HEK293 (cell line): ENCODE measurements around the gene PDE4D.
A peak's percentile ranks its signal among the peaks of the same experiment; 100 is the strongest.

Experiments used
- CTCF ChIA-PET: fragments of 350-600 bp; formaldehyde crosslinking; extraction: SDS; loops from one replicate; lab custom pipeline; 2021; ENCODE audit warnings: antibody characterized with exemption; lab: Yijun Ruan, JAX
- POLR2A ChIA-PET: fragments of 300-600 bp; formaldehyde crosslinking; extraction: SDS; loops from one replicate; lab custom pipeline; 2020; ENCODE audit warnings: antibody characterized with exemption, inconsistent platforms; lab: Yijun Ruan, JAX
- H3K27ac ChIP-seq: fragments of 200-500 bp; sonication (Bioruptor generic); 2 replicates; pipeline ENCODE4 v1.5.1; 2014; ENCODE audit warnings: low read depth, low read length, control low read depth, inconsistent platforms; ENCODE audit errors: extremely low read depth
- H3K36me3 ChIP-seq, 2 experiments: fragments of 200-500 bp in 1 of 2; sonication (Bioruptor generic) in 1 of 2; 1 replicate in 1 of 2; 2 replicates in 1 of 2; pipeline ENCODE4 v1.5.1; 2014 to 2017; ENCODE audit warnings: inconsistent platforms in 2 of 2, low read length in 2 of 2; ENCODE audit not compliant: control insufficient read depth in 2 of 2, insufficient read depth in 1 of 2
- H3K4me1 ChIP-seq: fragments of 200-500 bp; sonication (Bioruptor generic); 2 replicates; pipeline ENCODE4 v1.5.1; 2014; ENCODE audit warnings: mild to moderate bottlenecking, low read length, inconsistent platforms; ENCODE audit not compliant: control insufficient read depth, insufficient read depth
- H3K4me3 ChIP-seq: 2 replicates; pipeline ENCODE4 v1.5.1; 2011; ENCODE audit warnings: low read depth, mild to moderate bottlenecking, control low read depth, low read length, moderate library complexity
- H3K9me3 ChIP-seq: fragments of 200-500 bp; sonication (Bioruptor generic); 2 replicates; pipeline ENCODE4 v1.5.1; 2014; ENCODE audit warnings: low read depth, low read length, inconsistent platforms; ENCODE audit not compliant: control insufficient read depth, insufficient read depth
- FEZF1 ChIP-seq: fragments of 450-650 bp; formaldehyde crosslinking; IDR thresholded peaks from 2 replicates; pipeline ENCODE4 v1.5.1; 2016; ENCODE audit warnings: missing biosample characterization, missing genetic modification characterization
- GLIS1 ChIP-seq: fragments of 450-650 bp; formaldehyde crosslinking; IDR thresholded peaks from 2 replicates; pipeline ENCODE4 v1.5.1; 2016; ENCODE audit warnings: missing biosample characterization, missing genetic modification characterization
- IKZF3 ChIP-seq: fragments of 450-650 bp; IDR thresholded peaks from 2 replicates; pipeline ENCODE4 v1.5.0; 2018; ENCODE audit warnings: missing biosample characterization, mild to moderate bottlenecking, missing genetic modification characterization, moderate library complexity
- OSR2 ChIP-seq: fragments of 450-650 bp; formaldehyde crosslinking; IDR thresholded peaks from 2 replicates; pipeline ENCODE4 v1.5.1; 2016; ENCODE audit warnings: missing biosample characterization, missing genetic modification characterization
- RBAK ChIP-seq: fragments of 450-650 bp; formaldehyde crosslinking; IDR thresholded peaks from 2 replicates; pipeline ENCODE4 v1.5.1; 2016; ENCODE audit warnings: missing biosample characterization, missing genetic modification characterization
- SCRT2 ChIP-seq: fragments of 450-650 bp; formaldehyde crosslinking; IDR thresholded peaks from 2 replicates; pipeline ENCODE4 v1.5.1; 2016; ENCODE audit warnings: missing biosample characterization, missing genetic modification characterization
- SP7 ChIP-seq: fragments of 450-650 bp; formaldehyde crosslinking; IDR thresholded peaks from 2 replicates; pipeline ENCODE4 v1.5.1; 2016; ENCODE audit warnings: missing biosample characterization, missing genetic modification characterization
- TRIM28 ChIP-seq: IDR thresholded peaks from 2 replicates; pipeline ENCODE4 v1.6.1; 2011; ENCODE audit warnings: low read length, control low read depth, borderline replicate concordance
- ZBTB17 ChIP-seq: fragments of 450-650 bp; formaldehyde crosslinking; IDR thresholded peaks from 2 replicates; pipeline ENCODE4 v1.5.1; 2016; ENCODE audit warnings: missing biosample characterization, missing genetic modification characterization
- ZNF2 ChIP-seq: fragments of 450-650 bp; formaldehyde crosslinking; IDR thresholded peaks from 2 replicates; pipeline ENCODE4 v1.5.1; 2016; ENCODE audit warnings: missing biosample characterization, missing genetic modification characterization
- ZNF239 ChIP-seq: fragments of 450-650 bp; formaldehyde crosslinking; IDR thresholded peaks from 2 replicates; pipeline ENCODE4 v1.5.1; 2016; ENCODE audit warnings: missing biosample characterization, missing genetic modification characterization
- ZNF302 ChIP-seq: fragments of 450-650 bp; formaldehyde crosslinking; IDR thresholded peaks from 2 replicates; pipeline ENCODE4 v1.5.1; 2016; ENCODE audit warnings: missing biosample characterization, missing genetic modification characterization, low read depth
- ZNF433 ChIP-seq: fragments of 450-650 bp; formaldehyde crosslinking; IDR thresholded peaks from 2 replicates; pipeline ENCODE4 v1.5.1; 2016; ENCODE audit warnings: missing biosample characterization, missing genetic modification characterization, low read depth
- ZNF501 ChIP-seq: fragments of 450-650 bp; formaldehyde crosslinking; IDR thresholded peaks from 2 replicates; pipeline ENCODE4 v1.5.1; 2016; ENCODE audit warnings: missing biosample characterization, missing genetic modification characterization
- ZNF549 ChIP-seq: fragments of 450-650 bp; IDR thresholded peaks from 2 replicates; pipeline ENCODE4 v1.5.1; 2018; ENCODE audit warnings: missing biosample characterization, missing genetic modification characterization, mild to moderate bottlenecking, inconsistent platforms, moderate library complexity
- ZNF596 ChIP-seq: fragments of 450-650 bp; IDR thresholded peaks from 2 replicates; pipeline ENCODE4 v1.5.0; 2018; ENCODE audit warnings: missing biosample characterization, mild to moderate bottlenecking, missing genetic modification characterization, moderate library complexity
- ZNF600 ChIP-seq: fragments of 450-650 bp; formaldehyde crosslinking; IDR thresholded peaks from 2 replicates; pipeline ENCODE4 v1.5.1; 2016; ENCODE audit warnings: missing biosample characterization, missing genetic modification characterization
- ZNF629 ChIP-seq: fragments of 450-650 bp; formaldehyde crosslinking; IDR thresholded peaks from 2 replicates; pipeline ENCODE4 v1.5.1; 2017; ENCODE audit warnings: missing biosample characterization, missing genetic modification characterization
- TF ChIP-seq, protein P1 (sequence below): fragments of 450-650 bp; formaldehyde crosslinking; IDR thresholded peaks from 2 replicates; pipeline ENCODE4 v1.5.1; 2017; ENCODE audit warnings: missing biosample characterization, missing genetic modification characterization
- TF ChIP-seq, protein P2 (sequence below): fragments of 450-650 bp; formaldehyde crosslinking; IDR thresholded peaks from 2 replicates; pipeline ENCODE4 v1.5.1; 2016; ENCODE audit warnings: missing biosample characterization, missing genetic modification characterization
- TF ChIP-seq, protein P3 (sequence below): fragments of 450-650 bp; formaldehyde crosslinking; conservative IDR thresholded peaks from 2 replicates; pipeline ENCODE4 v1.5.1; 2016; ENCODE audit warnings: low read depth, missing biosample characterization, missing genetic modification characterization
- TF ChIP-seq, protein P4 (sequence below): fragments of 450-650 bp; formaldehyde crosslinking; IDR thresholded peaks from 2 replicates; pipeline ENCODE4 v1.5.1; 2016; ENCODE audit warnings: missing biosample characterization, missing genetic modification characterization

The PDE4D gene

DNA sequence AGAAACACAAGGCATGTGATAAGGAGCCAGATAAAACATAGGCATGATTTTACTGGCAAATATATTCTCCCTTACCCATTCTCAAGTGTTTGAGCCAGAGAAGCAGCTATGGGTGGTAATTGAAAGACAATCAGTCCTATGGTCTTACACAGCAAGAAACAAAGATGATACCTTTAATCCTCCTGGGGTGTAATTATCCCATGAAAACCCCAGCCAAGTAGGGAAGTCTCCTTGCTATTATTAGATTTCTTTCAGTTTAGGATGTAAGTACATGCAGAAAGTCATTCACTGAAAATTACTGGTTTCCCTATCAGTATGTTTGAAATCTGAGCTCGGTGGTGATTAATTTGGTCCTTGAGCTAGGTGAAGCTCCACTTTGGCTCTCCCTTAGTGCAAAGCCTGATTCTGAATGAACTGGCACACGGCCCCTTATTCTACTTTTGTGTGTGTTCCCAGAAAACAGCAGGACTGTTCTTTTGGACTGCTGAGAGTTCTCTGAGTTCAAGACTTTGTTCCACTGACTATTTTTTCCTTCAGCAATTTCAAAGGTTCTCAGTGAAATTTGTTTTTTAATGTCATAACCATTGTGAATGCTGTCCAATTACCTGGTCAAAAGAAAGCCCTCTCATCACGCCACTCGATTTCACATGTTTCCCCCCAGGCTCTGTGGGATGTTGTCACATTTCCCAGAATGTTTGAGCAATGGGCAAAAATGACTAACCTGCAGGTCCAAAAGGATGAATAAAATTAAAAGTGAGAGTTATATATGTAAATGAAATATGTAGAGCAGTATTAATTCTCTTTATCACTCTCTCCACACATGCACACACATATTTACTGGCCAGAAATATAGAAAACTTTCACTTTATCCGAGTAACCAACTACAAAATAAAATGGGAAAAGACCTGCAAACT, 967.6 kb downstream of the PDE4D start (continued):
- TF ChIP-seq ZNF596 (tag by site-specific recombination) (no peak), ZNF549 (no peak)

DNA sequence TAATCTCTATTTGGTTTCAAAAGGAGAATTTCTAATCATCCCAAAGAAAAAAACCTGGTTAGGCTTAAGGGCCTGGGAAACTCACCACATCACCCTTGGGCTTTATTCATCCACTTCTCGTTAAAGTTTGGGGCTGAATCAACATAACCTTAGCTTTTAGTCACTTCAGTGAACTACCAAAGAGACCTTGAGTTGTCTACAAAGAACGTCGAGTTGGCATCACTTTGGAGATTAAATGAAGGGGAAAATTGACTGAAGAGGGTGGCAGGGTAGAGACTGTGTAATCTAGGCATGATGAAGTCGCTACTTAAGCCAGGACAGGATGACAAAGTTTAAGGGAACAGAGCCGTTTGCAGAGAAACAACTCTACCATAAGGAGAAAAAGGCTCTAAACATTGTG, 969.2 kb downstream of the PDE4D start:
- H3K36me3 ChIP-seq: no peaks in the 10 kb centered on the region
- no peak overlapping the region for H3K4me3 ChIP-seq
- POLR2A ChIA-PET: no interaction called here
- CTCF ChIA-PET: interaction anchor here (0.6 kb wide), 1 partner anchor 250 kb away, joined by 4 read pairs; no protein-coding TSS in a partner anchor
- H3K4me1 ChIP-seq: peaks cover 6% of the 10 kb centered on the region
- no peak overlapping the region for H3K27ac ChIP-seq
- peak; percentile 59 for TF ChIP-seq GLIS1 (tag by site-specific recombination)
- no peak for TF ChIP-seq ZNF501 (tag by site-specific recombination)
- peak; percentile 34; the same call in 1 of the 2 replicates for TF ChIP-seq FEZF1 (tag by site-specific recombination)
- TF ChIP-seq ZNF433 (tag by site-specific recombination): no peak
- no peak for TF ChIP-seq ZNF239 (tag by site-specific recombination)
- TF ChIP-seq SP7: peak; percentile 77
- TF ChIP-seq ZNF600 (tag by site-specific recombination): peak; percentile 52; the same call in 1 of the 2 replicates
- TF ChIP-seq, protein P1, sequence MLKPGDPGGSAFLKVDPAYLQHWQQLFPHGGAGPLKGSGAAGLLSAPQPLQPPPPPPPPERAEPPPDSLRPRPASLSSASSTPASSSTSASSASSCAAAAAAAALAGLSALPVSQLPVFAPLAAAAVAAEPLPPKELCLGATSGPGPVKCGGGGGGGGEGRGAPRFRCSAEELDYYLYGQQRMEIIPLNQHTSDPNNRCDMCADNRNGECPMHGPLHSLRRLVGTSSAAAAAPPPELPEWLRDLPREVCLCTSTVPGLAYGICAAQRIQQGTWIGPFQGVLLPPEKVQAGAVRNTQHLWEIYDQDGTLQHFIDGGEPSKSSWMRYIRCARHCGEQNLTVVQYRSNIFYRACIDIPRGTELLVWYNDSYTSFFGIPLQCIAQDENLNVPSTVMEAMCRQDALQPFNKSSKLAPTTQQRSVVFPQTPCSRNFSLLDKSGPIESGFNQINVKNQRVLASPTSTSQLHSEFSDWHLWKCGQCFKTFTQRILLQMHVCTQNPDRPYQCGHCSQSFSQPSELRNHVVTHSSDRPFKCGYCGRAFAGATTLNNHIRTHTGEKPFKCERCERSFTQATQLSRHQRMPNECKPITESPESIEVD (tag by site-specific recombination): peak; percentile 76
- peak; percentile 39; the same call in 1 of the 2 replicates for TF ChIP-seq ZNF629 (tag by site-specific recombination)
- TF ChIP-seq RBAK (tag by site-specific recombination): no peak
- TF ChIP-seq IKZF3 (tag by site-specific recombination): no peak
- peak; percentile 69 for TF ChIP-seq ZBTB17 (tag by site-specific recombination)
- peak; percentile 60 for TF ChIP-seq OSR2 (tag by site-specific recombination)
- no peak for TF ChIP-seq TRIM28
- TF ChIP-seq, protein P2, sequence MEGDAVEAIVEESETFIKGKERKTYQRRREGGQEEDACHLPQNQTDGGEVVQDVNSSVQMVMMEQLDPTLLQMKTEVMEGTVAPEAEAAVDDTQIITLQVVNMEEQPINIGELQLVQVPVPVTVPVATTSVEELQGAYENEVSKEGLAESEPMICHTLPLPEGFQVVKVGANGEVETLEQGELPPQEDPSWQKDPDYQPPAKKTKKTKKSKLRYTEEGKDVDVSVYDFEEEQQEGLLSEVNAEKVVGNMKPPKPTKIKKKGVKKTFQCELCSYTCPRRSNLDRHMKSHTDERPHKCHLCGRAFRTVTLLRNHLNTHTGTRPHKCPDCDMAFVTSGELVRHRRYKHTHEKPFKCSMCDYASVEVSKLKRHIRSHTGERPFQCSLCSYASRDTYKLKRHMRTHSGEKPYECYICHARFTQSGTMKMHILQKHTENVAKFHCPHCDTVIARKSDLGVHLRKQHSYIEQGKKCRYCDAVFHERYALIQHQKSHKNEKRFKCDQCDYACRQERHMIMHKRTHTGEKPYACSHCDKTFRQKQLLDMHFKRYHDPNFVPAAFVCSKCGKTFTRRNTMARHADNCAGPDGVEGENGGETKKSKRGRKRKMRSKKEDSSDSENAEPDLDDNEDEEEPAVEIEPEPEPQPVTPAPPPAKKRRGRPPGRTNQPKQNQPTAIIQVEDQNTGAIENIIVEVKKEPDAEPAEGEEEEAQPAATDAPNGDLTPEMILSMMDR (tag by site-specific recombination): no peak
- no peak for TF ChIP-seq SCRT2 (tag by site-specific recombination)
- no peak for TF ChIP-seq ZNF302 (tag by site-specific recombination)
- no peak for TF ChIP-seq ZNF2
- TF ChIP-seq, protein P3, sequence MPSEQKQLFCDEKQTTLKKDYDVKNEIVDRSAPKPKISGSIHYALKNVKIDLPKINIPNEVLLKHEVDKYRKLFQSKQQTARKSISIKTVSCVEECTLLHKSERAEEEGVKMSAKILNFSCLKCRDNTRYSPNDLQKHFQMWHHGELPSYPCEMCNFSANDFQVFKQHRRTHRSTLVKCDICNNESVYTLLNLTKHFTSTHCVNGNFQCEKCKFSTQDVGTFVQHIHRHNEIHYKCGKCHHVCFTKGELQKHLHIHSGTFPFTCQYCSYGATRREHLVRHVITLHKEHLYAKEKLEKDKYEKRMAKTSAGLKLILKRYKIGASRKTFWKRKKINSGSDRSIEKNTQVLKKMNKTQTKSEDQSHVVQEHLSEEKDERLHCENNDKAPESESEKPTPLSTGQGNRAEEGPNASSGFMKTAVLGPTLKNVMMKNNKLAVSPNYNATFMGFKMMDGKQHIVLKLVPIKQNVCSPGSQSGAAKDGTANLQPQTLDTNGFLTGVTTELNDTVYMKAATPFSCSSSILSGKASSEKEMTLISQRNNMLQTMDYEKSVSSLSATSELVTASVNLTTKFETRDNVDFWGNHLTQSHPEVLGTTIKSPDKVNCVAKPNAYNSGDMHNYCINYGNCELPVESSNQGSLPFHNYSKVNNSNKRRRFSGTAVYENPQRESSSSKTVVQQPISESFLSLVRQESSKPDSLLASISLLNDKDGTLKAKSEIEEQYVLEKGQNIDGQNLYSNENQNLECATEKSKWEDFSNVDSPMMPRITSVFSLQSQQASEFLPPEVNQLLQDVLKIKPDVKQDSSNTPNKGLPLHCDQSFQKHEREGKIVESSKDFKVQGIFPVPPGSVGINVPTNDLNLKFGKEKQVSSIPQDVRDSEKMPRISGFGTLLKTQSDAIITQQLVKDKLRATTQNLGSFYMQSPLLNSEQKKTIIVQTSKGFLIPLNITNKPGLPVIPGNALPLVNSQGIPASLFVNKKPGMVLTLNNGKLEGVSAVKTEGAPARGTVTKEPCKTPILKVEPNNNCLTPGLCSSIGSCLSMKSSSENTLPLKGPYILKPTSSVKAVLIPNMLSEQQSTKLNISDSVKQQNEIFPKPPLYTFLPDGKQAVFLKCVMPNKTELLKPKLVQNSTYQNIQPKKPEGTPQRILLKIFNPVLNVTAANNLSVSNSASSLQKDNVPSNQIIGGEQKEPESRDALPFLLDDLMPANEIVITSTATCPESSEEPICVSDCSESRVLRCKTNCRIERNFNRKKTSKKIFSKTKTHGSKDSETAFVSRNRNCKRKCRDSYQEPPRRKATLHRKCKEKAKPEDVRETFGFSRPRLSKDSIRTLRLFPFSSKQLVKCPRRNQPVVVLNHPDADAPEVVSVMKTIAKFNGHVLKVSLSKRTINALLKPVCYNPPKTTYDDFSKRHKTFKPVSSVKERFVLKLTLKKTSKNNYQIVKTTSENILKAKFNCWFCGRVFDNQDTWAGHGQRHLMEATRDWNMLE: no peak
- TF ChIP-seq, protein P4, sequence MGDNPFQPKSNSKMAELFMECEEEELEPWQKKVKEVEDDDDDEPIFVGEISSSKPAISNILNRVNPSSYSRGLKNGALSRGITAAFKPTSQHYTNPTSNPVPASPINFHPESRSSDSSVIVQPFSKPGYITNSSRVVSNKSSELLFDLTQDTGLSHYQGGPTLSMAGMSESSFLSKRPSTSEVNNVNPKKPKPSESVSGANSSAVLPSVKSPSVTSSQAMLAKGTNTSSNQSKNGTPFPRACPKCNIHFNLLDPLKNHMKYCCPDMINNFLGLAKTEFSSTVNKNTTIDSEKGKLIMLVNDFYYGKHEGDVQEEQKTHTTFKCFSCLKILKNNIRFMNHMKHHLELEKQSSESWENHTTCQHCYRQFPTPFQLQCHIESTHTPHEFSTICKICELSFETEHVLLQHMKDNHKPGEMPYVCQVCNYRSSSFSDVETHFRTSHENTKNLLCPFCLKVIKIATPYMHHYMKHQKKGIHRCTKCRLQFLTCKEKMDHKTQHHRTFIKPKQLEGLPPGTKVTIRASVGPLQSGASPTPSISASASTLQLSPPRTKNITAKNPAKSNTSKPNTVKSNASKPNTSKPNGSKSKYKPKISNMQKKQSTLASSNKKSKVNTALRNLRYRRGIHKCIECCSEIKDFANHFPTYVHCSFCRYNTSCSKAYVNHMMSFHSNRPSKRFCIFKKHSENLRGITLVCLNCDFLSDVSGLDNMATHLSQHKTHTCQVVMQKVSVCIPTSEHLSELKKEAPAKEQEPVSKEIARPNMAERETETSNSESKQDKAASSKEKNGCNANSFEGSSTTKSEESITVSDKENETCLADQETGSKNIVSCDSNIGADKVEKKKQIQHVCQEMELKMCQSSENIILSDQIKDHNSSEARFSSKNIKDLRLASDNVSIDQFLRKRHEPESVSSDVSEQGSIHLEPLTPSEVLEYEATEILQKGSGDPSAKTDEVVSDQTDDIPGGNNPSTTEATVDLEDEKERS (tag by site-specific recombination): no peak
- TF ChIP-seq, all 188 proteins: peak for 8
- no peaks in the 10 kb centered on the region for H3K9me3 ChIP-seq
